NK-92 treated with Interleukin-12 subunit alpha and Interleukin-12 subunit beta, amount 100 ng/mL, for 24 hours (cell line): ENCODE data around the gene WASL.
"Not testable (repeated sequence)": the region's sequence is repeated elsewhere in the genome, so short reads cannot be mapped to it uniquely, and the experiment has no call there.

Source experiments
- DNase-seq: peaks from one replicate; lab custom pipeline; 2025; lab: John Stamatoyannopoulos, UW

The WASL gene

DNA sequence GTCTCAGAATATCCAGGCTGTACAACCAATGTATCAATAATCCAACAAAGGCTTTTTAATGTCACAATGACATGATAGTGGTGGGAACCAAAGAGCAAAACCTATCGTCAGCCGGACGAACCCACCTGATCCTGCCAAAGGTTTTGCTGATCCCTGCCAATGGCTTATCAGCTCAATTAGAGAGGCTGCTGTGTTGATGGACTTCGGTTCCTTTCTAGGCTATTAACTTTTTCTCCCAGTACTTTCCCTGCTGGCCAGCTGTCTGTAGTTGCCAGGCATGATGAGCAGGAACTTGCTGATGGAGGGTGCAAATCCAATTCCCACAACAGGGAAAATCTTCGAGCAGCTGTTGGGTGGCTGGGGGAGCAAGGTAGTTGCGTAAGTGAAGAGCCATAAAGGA lies 90.8 kb downstream of the WASL start:
- DNase-seq, result no peak

DNA sequence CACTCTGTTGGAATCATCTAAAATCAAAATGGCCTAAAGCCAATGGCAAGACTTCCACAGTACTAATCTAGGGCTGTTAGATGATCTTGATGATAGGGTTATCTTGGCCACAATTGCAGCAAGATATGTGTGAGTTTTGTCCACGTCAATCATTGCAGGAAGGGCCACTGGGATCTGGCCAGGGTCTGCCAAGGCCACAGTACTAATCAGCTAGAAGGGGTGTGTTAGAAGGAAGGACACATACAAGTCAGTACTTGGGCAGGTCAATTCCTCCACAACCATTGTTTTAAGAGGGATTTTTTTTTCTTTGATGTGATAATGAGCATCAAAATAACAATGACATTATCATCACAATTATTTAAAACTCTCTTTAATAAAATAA lies 91.5 kb downstream of the WASL start:
- no peak for DNase-seq

DNA sequence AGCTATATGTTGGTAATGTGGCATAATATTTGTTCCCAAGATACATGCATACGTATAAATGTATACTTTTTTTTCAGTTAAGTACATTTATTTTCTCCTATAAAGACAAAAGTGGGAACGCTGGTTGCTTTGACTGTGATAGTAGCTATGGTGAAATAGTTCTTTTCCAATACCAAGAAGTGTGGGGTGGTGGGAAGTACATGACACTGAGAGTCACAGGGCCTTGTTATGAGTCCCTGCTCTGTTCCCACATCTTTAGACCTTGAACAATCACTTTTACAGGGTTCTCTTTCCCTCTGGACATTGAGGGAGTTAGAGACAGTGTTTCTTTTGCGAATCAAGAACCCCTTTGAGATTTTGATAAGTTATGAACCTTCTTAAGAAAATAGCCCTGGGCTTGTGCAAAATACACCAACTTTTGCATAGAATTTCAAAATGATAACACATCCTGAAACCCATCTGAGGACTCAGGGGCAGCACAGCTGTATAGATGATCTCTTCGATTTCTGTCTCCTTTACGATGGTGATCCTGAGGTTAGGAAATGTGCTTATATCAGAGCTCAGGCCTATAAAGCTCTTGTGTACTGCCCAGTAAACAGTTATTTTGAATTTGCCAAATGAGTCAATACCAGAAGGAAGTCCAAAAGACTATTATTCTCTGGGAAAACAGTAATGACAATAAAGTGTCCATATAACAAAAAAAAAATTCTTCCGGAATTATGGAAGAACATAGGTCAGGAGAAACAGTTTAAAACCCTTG lies 92.1 kb downstream of the WASL start:
- DNase-seq, result no peak

DNA sequence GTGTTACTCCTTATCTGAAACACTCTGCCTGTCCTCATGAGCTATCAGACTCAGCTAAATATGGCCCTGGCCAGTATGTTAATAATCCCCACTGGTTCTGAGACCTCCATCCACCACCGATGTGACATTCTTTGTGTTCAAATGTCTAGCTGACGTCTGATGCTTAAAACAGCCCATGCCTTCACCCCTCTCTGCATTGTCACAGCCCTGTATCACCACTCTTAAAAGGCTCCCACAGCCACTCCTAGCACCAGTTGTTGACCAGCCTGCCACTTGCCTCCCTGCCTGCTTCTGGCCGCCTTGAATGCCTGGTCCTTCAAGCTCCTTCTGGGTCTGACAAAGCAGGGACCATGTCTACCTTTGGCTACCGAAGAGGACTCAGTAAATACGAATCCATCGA lies 93.2 kb downstream of the WASL start, which contains the start of gene LMOD2:
LMOD2 (plus strand) TSS at position 253 of the 400 bp plus-strand sequence; CDS start at position 351, 98 bp downstream.
- no peak for DNase-seq

DNA sequence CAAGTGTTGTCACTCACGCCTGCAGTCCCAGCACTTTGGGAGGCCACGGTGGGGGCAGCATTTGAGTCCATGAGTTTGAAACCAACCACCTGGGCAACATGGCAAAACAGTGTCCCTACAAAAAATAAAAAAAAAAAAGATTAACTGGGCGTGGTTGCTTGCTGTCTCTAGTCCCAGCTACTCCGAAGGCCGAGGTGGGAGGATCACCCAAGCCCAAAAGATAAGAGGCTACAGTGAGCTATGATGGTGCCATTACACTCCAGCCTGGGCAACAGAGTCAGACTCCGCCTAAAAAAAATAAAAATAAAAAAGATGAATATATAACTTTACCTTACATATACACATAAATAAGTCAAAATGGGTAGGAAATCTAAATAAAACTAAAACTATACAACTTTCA lies 95.6 kb downstream of the WASL start:
- DNase-seq, result no peak

DNA sequence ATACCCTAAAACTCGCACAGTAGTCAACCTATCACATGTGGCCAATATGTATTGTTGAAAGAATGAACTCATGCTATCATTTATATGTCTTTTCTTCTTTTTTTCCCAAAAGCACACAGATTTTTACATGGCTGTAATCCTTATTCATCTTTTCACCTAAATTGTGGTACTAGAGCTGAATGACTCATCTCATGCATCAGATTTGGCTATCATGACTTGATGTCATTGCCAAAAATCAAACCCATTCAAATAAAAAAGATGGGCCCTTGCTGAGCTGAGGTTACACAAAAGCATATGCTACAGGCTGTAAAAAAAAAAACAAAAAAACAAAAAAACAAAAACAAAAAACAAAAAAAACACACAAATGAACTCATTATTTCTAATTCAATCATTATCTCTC lies 96.4 kb downstream of the WASL start:
- DNase-seq, result no peak

DNA sequence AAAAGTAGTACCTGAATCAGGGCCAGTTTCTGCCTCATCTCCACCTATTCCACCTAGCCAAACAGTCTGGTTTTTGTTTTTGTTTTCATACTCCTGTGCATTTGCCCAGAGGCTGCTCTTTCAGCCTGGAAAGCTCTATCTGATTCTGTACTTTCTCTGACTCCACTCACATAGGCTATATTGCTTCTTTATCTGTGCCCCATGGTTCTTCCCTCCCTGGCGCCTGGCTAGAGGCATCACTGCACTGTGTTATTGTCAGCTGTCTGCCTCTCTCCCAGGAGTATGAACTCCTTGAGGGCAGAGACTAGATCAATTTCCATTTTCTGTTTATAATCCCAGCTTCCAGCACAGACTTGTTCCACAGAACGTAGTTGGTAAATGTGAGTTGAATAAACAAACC lies 98.2 kb downstream of the WASL start:
- no peak for DNase-seq

DNA sequence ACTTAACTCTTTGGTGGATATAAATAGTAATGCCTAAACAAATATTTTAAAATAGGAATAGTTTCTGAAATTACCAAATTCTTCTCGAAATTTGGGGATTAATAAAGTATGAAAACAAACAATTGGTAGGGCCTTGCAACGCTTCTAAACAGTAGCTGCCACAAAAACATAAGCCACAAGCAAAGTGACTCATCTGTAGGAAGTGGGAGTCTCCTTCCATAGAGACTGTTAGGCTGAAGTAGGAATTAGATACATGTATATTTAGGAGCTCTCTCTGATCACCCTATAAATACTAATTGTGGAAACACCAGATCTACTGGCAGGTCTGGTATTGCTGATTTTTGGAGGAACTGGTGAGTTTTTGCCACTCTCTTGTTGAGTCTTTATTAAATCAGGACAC lies 98.8 kb downstream of the WASL start:
- no peak for DNase-seq

DNA sequence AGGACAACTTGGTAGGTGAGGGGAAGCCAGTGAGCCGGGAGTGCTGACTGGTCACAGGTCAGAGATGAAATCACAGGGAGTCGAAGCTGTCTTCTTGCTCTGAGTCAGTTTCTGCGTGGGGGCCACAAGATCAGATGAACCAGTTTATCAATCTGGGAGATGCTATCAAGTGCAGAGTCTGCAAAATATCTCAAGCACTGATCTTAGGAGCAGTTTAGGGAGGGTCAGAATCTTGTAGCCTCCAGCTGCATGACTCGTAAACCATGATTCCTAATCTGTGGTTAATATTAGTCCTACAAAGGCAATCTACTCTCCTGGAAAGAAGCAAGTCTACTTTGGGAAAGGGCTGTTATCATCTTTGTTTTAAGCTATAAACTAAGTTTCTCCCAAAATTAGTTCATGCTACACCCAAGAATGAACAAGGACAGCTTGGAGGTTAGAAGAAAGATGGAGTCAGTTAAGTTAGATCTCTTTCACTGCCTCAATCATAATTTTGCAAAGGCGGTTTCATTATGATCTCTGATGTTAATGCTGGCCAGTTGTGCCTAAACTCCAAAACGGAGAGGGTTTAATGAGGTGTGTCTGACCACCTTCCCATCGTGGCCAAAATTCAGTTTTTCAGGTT lies 101.6 kb downstream of the WASL start:
- DNase-seq, result no peak

DNA sequence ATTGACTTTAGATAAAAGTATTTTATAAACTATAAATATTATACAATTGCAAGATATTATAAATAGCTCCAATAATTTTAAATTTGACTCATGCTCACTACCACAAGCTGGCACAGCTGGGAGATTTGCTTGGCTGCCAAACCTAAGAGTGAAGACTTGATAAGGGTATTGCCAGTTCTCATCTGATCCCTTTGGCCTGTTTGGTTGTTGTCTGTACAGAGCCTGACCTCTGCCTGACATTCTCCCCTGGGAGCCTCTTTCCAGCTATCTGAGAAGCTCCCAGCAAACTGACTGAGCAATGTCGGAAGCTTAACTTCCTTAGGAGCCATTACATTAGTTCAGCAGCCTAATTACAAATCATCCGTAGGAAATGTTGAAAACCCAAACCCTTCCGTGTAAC lies 103.3 kb downstream of the WASL start:
- no peak for DNase-seq

DNA sequence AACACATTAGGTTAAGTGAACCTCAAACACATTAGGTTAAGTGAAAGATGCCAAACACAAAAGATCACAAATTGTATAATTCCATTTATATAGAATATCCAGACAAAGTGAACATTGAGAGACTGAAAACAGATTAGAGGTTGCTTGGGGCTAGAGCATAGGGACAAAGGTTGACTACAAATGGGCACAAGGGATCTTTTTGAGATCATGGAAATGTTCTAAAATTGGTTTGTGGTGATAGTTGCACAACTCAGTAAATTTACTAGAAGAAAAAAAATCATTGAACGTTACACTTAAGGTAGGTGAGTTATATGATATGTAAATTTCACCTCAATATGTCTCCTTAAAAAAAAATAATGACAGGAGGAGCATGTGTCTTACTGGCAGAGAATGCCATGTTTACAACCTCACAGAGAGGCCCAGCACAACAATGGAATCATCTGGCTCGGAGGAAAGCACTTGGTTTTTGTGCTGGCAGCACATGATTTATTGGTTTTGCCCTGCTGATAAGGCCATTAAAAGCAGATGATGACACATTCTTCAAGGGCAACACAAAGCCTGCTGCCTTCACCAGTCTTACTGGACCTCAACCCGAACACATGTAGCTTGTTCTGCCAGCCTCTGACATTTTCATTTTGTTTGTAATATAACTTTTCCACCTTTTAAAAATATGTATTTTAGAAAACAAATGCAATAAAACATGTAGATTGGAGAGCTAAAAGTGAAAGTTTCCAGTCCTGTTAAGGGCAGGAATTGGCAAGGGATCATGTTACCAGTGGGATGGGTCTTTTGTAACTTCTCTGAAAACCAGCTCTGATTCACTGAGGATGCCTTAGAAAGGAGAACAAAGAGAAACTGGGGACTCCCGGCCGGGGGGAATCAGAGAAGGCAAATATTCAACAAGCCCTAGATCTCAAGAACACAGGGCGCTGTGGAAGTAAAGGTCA lies 105.0 kb downstream of the WASL start:
- DNase-seq, result no peak

DNA sequence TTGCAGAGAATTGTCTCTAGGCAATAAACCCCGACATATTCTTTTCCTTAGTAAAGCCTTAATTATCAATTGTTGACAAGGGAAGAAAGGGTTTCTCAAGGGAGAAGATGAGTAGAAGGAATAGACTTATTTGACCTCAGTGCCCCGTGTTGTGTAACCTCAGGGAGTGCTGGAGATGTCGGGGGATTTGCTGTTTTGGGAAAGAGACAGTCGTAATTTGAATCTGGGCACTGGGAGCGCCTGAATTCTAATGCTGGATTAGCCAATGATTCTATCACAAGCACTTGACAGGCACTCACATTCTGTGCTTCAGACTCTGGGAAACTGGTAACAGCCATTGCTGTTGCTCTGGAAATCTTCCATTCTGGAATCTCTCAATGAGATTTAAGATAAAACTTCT lies 106.9 kb downstream of the WASL start:
- no peak for DNase-seq

DNA sequence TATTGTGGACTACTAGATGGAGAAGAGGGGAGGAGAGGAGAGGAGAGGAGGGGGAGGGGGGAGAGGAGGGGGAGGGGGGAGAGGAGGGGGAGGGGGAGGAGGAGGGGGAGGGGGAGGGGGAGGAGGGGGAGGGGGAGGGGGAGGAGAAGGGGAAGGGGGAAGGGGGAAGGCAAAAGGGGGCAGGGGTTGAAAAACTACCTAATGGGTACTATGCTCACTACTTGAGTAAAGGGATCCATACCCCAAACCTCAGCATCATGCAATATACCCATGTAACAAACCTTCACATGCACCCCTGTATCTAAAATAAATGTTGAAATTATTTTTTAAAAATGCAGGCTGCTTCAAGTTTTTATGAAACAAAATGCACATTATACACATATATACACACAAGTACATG lies 108.2 kb downstream of the WASL start:
- DNase-seq, result no peak

DNA sequence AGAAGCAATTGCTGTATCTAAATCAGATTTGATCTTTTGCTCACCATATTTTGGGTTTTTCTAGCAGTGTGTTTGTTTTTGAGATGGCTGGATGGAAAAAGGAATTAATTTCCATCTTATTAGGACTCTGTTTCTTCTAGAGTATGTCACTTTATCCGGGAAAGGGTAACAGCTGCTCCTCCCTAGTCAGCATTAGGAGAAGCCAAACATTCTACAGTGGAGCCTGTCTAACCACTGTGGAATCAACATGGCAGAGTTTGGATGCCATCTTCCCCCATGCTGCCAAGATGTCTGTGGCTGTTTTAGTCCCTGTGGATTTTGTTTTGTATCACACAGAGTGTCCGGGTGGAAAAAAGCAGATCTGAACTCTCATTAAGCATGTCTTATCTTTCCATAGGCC lies 109.2 kb downstream of the WASL start:
- no peak for DNase-seq

DNA sequence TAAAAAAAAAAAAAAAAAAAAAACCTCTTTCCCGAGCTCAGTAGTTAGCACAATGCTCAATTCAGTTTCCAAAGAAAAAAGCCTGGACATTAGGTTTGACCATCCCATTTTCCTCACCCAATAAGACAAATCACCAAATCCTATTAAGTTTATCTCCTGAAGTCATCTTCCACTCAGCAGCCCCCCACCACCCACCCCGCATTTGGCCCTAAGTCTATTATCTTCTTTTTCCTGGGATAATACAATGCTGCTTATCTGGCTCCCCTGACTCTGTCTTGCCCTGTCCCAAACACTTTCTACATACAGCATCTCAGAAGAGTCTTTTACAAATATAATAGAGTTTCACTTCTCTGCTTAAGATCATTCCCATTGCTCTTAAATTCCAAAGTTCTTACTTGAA lies 110.9 kb downstream of the WASL start:
- DNase-seq, result no peak

DNA sequence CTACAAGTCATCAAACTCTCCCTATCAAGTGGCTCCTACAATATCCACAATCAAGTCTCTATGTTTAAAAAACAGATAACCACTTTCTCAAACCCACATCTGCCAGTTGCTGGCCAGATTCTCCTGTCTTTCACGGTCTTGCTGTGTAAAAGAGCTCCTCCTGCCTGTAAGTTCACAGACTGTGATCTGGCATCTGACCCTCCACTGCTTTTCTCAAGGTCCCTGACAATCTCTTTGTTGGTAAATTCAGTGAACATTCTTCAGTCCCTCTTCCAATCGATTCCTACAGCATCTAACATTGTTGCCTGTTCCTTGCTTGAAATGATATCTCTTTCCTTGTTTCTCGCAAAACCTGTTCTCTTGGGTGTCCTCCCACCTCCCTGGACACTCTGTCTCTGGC lies 111.6 kb downstream of the WASL start:
- no peak for DNase-seq

DNA sequence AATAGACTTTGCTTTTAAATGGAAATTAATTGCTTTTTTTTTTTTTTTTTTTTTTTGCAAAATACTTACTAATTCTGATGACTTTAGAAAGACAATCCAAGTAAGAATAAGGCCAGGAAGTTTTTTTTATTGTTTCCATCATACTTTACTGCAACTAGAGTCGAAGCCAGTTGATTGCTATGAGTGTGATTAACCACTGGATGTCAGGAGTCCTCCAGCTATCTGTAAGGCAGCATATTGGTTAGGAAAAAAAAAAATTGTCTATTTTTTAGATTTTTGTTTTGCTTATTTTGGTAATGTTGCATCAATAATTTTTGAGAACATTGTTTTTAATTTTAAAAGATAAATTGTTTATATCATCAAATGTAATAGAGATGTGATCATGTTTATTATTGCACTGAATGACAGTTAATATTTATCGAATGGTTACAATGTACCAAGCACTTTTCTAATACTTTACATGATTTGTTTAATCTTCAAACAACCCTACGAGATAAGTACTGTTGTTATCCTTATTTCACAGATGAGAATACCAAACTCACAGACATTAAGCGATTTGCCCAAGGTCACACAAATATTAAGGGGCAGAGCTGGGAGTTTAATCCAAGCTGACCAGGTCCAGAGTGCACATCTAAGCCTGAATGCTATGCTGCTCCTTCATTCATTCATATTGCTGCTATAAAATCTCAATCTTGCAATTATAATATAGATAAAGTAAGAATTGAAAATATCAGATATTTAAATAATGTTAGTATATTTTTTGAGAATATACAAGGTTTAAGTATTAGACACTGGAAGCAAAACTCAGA lies 113.0 kb downstream of the WASL start:
- no peak for DNase-seq

DNA sequence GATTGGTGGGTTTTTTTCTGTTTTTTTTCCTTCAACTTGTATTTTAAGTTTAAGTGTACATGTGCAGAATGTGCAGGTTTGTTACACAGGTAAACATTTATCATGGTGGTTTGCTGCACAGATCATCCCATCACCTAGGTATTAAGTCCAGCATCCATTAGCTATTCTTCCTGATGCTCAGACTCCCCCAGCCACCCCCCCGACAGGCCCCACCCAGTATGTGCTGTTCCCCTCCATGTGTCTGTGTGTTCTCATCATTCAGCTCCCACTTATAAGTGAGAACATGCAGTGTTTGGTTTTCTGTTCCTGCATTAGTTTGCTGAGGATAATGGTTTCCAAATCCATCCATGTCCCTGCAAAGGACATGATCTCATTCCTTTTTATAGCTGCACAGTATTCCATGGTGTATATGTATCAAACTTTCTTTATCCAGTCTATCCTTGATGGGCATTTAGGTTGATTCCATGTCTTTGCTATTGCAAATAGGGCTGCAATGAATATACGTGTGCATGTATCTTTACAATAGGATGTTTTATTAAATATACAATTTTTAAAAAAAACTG lies 114.7 kb downstream of the WASL start:
- DNase-seq, result not testable (repeated sequence)

DNA sequence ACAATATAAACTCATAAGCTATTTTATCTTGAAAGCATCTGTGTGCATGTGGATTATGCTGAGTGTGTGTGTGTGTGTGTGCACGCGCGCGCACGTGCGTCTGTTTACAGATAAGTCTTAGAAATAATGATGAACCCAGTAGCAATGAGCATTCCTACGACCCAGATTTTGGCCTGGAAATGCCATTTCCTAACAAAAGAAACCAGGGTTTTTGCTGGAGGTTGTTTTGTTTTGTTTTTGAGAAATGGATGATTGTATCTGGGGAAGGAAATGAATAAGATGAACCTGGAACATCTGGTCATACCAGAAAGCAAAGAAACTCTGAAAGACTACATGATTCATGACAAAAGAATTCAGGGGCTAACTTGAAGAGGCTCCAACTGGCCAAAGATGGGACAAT lies 115.2 kb downstream of the WASL start:
- no peak for DNase-seq

DNA sequence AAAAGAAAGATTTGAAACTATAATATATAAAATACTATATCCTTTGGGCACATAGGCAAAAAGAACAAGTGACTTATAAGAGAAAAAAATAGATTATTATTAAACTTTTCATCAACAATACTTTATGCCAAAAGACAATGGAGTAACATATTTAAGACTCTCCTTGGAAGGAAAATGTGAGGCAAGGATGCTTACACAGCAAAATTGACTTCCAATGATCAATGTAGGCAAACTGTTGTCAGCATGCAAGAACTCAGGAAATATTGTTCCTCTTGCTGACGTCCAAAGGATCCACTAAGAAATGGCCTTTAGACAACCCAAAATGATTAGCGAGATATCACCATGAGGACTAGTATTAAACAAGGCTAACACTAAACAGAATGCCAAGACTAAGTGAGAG lies 116.0 kb downstream of the WASL start:
- no peak for DNase-seq
